GM23338 (cell line): ENCODE measurements around the gene RAB31. TPM values are rescaled to one million over a fixed set of nuclear protein-coding genes. Genes with fewer than 3 reads are reported as not detected.

Experiments
- ATAC-seq: fragments of 200-7000 bp; cut with Tn5 transposase; 3 replicates; pipeline ENCODE4 v1.9.1; 2020
- DNase-seq: peaks from one replicate; pipeline ENCODE4 v3.0.0-alpha.2; 2015; ENCODE audit warnings: low spot score
- H2AFZ ChIP-seq: fragments of 200-600 bp; sonication (generic); 2 replicates; pipeline ENCODE4 v1.8.0; 2016; ENCODE audit warnings: antibody characterized with exemption, mild to moderate bottlenecking, moderate library complexity
- H3F3A ChIP-seq: fragments of 200-600 bp; sonication (generic); replicated peaks from 2 replicates; pipeline ENCODE4 v1.8.0; 2017; ENCODE audit warnings: antibody characterized with exemption, mixed run types, low read depth
- H3K27ac ChIP-seq: fragments of 200-600 bp; sonication (generic); 2 replicates; pipeline ENCODE4 v1.6.1; 2016; ENCODE audit warnings: low read depth
- H3K27me3 ChIP-seq: fragments of 200-600 bp; sonication (generic); 2 replicates; pipeline ENCODE4 v1.8.0; 2016; ENCODE audit warnings: mild to moderate bottlenecking, mixed run types, moderate library complexity; ENCODE audit not compliant: insufficient read depth
- H3K36me3 ChIP-seq: fragments of 200-600 bp; sonication (generic); 2 replicates; pipeline ENCODE4 v1.8.0; 2016; ENCODE audit warnings: mild to moderate bottlenecking; ENCODE audit not compliant: insufficient read depth
- H3K4me1 ChIP-seq: fragments of 200-600 bp; sonication (generic); 2 replicates; pipeline ENCODE4 v1.8.0; 2016; ENCODE audit warnings: mild to moderate bottlenecking, moderate library complexity; ENCODE audit not compliant: insufficient read depth
- H3K4me2 ChIP-seq: fragments of 200-600 bp; sonication (generic); 2 replicates; pipeline ENCODE4 v1.7.1; 2017; ENCODE audit warnings: mixed run types
- H3K4me3 ChIP-seq: fragments of 200-600 bp; sonication (generic); 2 replicates; pipeline ENCODE4 v1.6.1; 2016; ENCODE audit warnings: mixed run types
- H3K79me2 ChIP-seq: fragments of 200-600 bp; sonication (generic); replicated peaks from 2 replicates; pipeline ENCODE4 v1.8.0; 2017; ENCODE audit warnings: mild to moderate bottlenecking; ENCODE audit not compliant: insufficient read depth
- H3K9me2 ChIP-seq: fragments of 200-600 bp; sonication (generic); 2 replicates; pipeline ENCODE4 v1.8.0; 2017; ENCODE audit not compliant: insufficient read depth
- H4K20me1 ChIP-seq: fragments of 200-600 bp; sonication (generic); replicated peaks from 2 replicates; pipeline ENCODE4 v1.8.0; 2017; ENCODE audit warnings: mild to moderate bottlenecking; ENCODE audit not compliant: insufficient read depth
- H3K27ac Mint-ChIP-seq: 2 replicates; pipeline ENCODE4 v1.8.0; 2020; ENCODE audit warnings: inconsistent platforms, mild to moderate bottlenecking, moderate library complexity, mixed read lengths
- H3K27me3 Mint-ChIP-seq: 3 replicates; pipeline ENCODE4 v1.8.0; 2022; ENCODE audit warnings: low read depth, mild to moderate bottlenecking, moderate library complexity, mixed read lengths, inconsistent platforms; ENCODE audit not compliant: insufficient read depth, poor library complexity
- H3K36me3 Mint-ChIP-seq: 3 replicates; pipeline ENCODE4 v1.8.0; 2021; ENCODE audit warnings: low read depth, mild to moderate bottlenecking, inconsistent platforms, moderate library complexity, mixed read lengths
- H3K4me1 Mint-ChIP-seq: 3 replicates; pipeline ENCODE4 v1.8.0; 2020; ENCODE audit warnings: mild to moderate bottlenecking, inconsistent platforms, mixed read lengths
- H3K4me3 Mint-ChIP-seq: 3 replicates; pipeline ENCODE4 v1.8.0; 2021; ENCODE audit warnings: moderate library complexity, mild to moderate bottlenecking, inconsistent platforms, mixed read lengths
- H3K9me3 Mint-ChIP-seq: 3 replicates; pipeline ENCODE4 v1.8.0; 2020; ENCODE audit warnings: moderate library complexity, mild to moderate bottlenecking, inconsistent platforms, mixed read lengths
- CREB1 ChIP-seq: fragments of 250-450 bp; sonication (Bioruptor Pico); IDR thresholded peaks from 2 replicates; pipeline ENCODE4 v1.5.0; 2020; ENCODE audit warnings: low read depth, mild to moderate bottlenecking, moderate library complexity
- EZH2 ChIP-seq: fragments of 200-600 bp; sonication (generic); IDR thresholded peaks from one replicate; pipeline ENCODE4 v1.8.0; 2017; ENCODE audit warnings: antibody characterized with exemption, mild to moderate bottlenecking, low read depth; ENCODE audit not compliant: unreplicated experiment
- EZH2phosphoT487 ChIP-seq: fragments of 200-600 bp; sonication (generic); IDR thresholded peaks from one replicate; pipeline ENCODE4 v1.8.1; 2018; ENCODE audit warnings: antibody characterized with exemption; ENCODE audit not compliant: unreplicated experiment
- JUNB ChIP-seq: IDR thresholded peaks from one replicate; pipeline ENCODE4 v1.6.1; 2016; ENCODE audit warnings: antibody characterized with exemption; ENCODE audit not compliant: unreplicated experiment
- NANOG ChIP-seq: IDR thresholded peaks from 2 replicates; pipeline ENCODE4 v1.6.1; 2016; ENCODE audit warnings: antibody characterized with exemption, borderline replicate concordance
- POLR2AphosphoS5 ChIP-seq: IDR thresholded peaks from 2 replicates; pipeline ENCODE4 v1.6.1; 2016; ENCODE audit warnings: antibody characterized with exemption, low read depth
- STAT1 ChIP-seq: IDR thresholded peaks from one replicate; pipeline ENCODE4 v1.6.1; 2016; ENCODE audit warnings: antibody characterized with exemption; ENCODE audit not compliant: unreplicated experiment
- ZNF114 ChIP-seq: fragments of 250-450 bp; sonication (Bioruptor Pico); IDR thresholded peaks from 2 replicates; pipeline ENCODE4 v1.5.0; 2020; ENCODE audit warnings: mild to moderate bottlenecking, moderate library complexity
- ZNF331 ChIP-seq: fragments of 250-450 bp; sonication (Bioruptor Pico); IDR thresholded peaks from 2 replicates; pipeline ENCODE4 v1.5.0; 2020; ENCODE audit warnings: low read depth, mild to moderate bottlenecking, moderate library complexity
- polyA plus RNA-seq: library from polyadenylated mRNA; unstranded; fragments of >200 nt; fragmentation: Nextera tagmentation; extraction: Ambion mirVana; gene quantifications from 2 replicates; pipeline ENCODE4 v1.2.1, GENCODE V29; 2016
- total RNA-seq: library from RNA; depleted of rRNA; stranded (reverse); fragments of >200 nt; shearing (Covaris generic); gene quantifications from 2 replicates; pipeline ENCODE4 v1.2.3, GENCODE V29; 2014
- TF ChIP-seq, protein P1 (sequence below): fragments of 250-450 bp; sonication (Bioruptor Pico); IDR thresholded peaks from 2 replicates; pipeline ENCODE4 v1.5.0; 2020; ENCODE audit warnings: mild to moderate bottlenecking, moderate library complexity
- TF ChIP-seq, protein P2 (sequence below): IDR thresholded peaks from 2 replicates; pipeline ENCODE4 v1.6.1; 2016; ENCODE audit warnings: antibody characterized with exemption
- TF ChIP-seq, protein P3 (sequence below): IDR thresholded peaks from one replicate; pipeline ENCODE4 v1.6.1; 2018; ENCODE audit warnings: antibody characterized with exemption; ENCODE audit not compliant: unreplicated experiment
- TF ChIP-seq, protein P4 (sequence below), 2 experiments: fragments of 200-600 bp in 1 of 2; sonication (generic) in 1 of 2; conservative IDR thresholded peaks; 2 replicates each; pipeline versions ENCODE4 v1.5.1 to v1.6.1; 2016 to 2017; ENCODE audit warnings: antibody characterized with exemption in 2 of 2, low read depth in 2 of 2, mild to moderate bottlenecking in 2 of 2, moderate library complexity in 1 of 2

The RAB31 gene
- total and polyA plus RNA-seq, 2 experiments from 2014 or later = 33.8 to 46.1 TPM

DNA sequence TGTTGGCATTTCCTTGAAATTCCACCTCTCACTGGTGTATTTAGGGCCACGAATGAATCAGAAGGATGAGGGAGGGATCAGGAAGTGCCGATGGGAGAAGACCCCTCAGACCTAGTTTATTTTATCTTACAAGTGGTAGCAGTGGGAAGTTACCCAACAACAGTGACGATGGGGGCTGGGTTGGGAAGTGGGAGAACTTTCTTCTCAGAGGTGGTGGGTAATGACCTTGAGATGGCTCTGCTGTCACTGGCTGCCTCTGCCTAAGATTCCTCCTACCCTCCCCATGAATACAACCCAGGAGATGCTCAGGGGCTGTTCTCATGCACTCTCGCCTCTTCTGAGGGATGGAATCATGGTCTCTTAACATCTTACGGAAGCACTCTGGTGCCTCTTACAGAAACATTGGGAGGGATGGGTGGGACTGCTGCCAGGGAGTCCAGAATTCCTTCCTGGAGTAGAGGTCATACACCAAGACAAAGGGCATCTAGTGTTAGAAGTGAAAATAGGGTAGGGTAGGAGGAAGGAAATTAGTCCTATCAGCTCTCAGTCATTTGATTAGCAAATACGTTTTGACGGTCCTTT, 119.2 kb downstream of the RAB31 start:
- no peak overlapping the region for H3K27ac Mint-ChIP-seq
- no peak overlapping the region for H3K4me2 ChIP-seq

More for the DNA sequence above, 119.2 kb downstream of the RAB31 start:
- Histone ChIP-seq H3K79me2 (no peaks in the 10 kb centered on the region), H2AFZ (no peak overlapping the region), H3K27ac (no peak overlapping the region), H3K4me3 (no peak overlapping the region), H3K9me2 (peaks cover 11% of the 10 kb centered on the region), H3F3A (no peaks in the 10 kb centered on the region), H3K36me3 (no peaks in the 10 kb centered on the region), H3K27me3 (no peaks in the 10 kb centered on the region), H4K20me1 (no peaks in the 10 kb centered on the region), H3K4me1 (no peaks in the 10 kb centered on the region)
- TF ChIP-seq, protein P1, sequence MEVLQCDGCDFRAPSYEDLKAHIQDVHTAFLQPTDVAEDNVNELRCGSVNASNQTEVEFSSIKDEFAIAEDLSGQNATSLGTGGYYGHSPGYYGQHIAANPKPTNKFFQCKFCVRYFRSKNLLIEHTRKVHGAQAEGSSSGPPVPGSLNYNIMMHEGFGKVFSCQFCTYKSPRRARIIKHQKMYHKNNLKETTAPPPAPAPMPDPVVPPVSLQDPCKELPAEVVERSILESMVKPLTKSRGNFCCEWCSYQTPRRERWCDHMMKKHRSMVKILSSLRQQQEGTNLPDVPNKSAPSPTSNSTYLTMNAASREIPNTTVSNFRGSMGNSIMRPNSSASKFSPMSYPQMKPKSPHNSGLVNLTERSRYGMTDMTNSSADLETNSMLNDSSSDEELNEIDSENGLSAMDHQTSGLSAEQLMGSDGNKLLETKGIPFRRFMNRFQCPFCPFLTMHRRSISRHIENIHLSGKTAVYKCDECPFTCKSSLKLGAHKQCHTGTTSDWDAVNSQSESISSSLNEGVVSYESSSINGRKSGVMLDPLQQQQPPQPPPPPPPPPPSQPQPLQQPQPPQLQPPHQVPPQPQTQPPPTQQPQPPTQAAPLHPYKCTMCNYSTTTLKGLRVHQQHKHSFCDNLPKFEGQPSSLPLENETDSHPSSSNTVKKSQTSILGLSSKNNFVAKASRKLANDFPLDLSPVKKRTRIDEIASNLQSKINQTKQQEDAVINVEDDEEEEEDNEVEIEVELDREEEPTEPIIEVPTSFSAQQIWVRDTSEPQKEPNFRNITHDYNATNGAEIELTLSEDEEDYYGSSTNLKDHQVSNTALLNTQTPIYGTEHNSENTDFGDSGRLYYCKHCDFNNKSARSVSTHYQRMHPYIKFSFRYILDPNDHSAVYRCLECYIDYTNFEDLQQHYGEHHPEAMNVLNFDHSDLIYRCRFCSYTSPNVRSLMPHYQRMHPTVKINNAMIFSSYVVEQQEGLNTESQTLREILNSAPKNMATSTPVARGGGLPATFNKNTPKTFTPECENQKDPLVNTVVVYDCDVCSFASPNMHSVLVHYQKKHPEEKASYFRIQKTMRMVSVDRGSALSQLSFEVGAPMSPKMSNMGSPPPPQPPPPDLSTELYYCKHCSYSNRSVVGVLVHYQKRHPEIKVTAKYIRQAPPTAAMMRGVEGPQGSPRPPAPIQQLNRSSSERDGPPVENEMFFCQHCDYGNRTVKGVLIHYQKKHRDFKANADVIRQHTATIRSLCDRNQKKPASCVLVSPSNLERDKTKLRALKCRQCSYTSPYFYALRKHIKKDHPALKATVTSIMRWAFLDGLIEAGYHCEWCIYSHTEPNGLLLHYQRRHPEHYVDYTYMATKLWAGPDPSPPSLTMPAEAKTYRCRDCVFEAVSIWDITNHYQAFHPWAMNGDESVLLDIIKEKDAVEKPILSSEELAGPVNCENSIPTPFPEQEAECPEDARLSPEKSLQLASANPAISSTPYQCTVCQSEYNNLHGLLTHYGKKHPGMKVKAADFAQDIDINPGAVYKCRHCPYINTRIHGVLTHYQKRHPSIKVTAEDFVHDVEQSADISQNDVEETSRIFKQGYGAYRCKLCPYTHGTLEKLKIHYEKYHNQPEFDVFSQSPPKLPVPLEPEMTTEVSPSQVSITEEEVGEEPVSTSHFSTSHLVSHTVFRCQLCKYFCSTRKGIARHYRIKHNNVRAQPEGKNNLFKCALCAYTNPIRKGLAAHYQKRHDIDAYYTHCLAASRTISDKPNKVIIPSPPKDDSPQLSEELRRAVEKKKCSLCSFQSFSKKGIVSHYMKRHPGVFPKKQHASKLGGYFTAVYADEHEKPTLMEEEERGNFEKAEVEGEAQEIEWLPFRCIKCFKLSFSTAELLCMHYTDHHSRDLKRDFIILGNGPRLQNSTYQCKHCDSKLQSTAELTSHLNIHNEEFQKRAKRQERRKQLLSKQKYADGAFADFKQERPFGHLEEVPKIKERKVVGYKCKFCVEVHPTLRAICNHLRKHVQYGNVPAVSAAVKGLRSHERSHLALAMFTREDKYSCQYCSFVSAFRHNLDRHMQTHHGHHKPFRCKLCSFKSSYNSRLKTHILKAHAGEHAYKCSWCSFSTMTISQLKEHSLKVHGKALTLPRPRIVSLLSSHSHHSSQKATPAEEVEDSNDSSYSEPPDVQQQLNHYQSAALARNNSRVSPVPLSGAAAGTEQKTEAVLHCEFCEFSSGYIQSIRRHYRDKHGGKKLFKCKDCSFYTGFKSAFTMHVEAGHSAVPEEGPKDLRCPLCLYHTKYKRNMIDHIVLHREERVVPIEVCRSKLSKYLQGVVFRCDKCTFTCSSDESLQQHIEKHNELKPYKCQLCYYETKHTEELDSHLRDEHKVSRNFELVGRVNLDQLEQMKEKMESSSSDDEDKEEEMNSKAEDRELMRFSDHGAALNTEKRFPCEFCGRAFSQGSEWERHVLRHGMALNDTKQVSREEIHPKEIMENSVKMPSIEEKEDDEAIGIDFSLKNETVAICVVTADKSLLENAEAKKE (CRISPR knock-in tag) = no peak
- no peak for TF ChIP-seq STAT1
- no peak for TF ChIP-seq ZNF331
- TF ChIP-seq EZH2phosphoT487 = no peak
- no peak for TF ChIP-seq EZH2
- TF ChIP-seq POLR2AphosphoS5 = no peak
- TF ChIP-seq, protein P2, sequence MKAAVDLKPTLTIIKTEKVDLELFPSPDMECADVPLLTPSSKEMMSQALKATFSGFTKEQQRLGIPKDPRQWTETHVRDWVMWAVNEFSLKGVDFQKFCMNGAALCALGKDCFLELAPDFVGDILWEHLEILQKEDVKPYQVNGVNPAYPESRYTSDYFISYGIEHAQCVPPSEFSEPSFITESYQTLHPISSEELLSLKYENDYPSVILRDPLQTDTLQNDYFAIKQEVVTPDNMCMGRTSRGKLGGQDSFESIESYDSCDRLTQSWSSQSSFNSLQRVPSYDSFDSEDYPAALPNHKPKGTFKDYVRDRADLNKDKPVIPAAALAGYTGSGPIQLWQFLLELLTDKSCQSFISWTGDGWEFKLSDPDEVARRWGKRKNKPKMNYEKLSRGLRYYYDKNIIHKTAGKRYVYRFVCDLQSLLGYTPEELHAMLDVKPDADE = no peak
- TF ChIP-seq, protein P3, sequence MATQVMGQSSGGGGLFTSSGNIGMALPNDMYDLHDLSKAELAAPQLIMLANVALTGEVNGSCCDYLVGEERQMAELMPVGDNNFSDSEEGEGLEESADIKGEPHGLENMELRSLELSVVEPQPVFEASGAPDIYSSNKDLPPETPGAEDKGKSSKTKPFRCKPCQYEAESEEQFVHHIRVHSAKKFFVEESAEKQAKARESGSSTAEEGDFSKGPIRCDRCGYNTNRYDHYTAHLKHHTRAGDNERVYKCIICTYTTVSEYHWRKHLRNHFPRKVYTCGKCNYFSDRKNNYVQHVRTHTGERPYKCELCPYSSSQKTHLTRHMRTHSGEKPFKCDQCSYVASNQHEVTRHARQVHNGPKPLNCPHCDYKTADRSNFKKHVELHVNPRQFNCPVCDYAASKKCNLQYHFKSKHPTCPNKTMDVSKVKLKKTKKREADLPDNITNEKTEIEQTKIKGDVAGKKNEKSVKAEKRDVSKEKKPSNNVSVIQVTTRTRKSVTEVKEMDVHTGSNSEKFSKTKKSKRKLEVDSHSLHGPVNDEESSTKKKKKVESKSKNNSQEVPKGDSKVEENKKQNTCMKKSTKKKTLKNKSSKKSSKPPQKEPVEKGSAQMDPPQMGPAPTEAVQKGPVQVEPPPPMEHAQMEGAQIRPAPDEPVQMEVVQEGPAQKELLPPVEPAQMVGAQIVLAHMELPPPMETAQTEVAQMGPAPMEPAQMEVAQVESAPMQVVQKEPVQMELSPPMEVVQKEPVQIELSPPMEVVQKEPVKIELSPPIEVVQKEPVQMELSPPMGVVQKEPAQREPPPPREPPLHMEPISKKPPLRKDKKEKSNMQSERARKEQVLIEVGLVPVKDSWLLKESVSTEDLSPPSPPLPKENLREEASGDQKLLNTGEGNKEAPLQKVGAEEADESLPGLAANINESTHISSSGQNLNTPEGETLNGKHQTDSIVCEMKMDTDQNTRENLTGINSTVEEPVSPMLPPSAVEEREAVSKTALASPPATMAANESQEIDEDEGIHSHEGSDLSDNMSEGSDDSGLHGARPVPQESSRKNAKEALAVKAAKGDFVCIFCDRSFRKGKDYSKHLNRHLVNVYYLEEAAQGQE = no peak
- TF ChIP-seq CREB1 (CRISPR knock-in tag) = no peak
- TF ChIP-seq, protein P4, sequence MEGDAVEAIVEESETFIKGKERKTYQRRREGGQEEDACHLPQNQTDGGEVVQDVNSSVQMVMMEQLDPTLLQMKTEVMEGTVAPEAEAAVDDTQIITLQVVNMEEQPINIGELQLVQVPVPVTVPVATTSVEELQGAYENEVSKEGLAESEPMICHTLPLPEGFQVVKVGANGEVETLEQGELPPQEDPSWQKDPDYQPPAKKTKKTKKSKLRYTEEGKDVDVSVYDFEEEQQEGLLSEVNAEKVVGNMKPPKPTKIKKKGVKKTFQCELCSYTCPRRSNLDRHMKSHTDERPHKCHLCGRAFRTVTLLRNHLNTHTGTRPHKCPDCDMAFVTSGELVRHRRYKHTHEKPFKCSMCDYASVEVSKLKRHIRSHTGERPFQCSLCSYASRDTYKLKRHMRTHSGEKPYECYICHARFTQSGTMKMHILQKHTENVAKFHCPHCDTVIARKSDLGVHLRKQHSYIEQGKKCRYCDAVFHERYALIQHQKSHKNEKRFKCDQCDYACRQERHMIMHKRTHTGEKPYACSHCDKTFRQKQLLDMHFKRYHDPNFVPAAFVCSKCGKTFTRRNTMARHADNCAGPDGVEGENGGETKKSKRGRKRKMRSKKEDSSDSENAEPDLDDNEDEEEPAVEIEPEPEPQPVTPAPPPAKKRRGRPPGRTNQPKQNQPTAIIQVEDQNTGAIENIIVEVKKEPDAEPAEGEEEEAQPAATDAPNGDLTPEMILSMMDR (conservative IDR thresholded peaks at IDR 0.05; ENCODE audit: low read depth in 2 of 2) = no peak
- no peak for TF ChIP-seq NANOG
- TF ChIP-seq ZNF114 = no peak
- TF ChIP-seq JUNB = no peak
- Mint-ChIP-seq H3K27me3 (peaks cover 2% of the 10 kb centered on the region), H3K9me3 (no peaks in the 10 kb centered on the region; the same call in 2 of the 3 replicates), H3K36me3 (no peaks in the 10 kb centered on the region; the same call in 2 of the 3 replicates), H3K4me1 (peaks cover 5% of the 10 kb centered on the region), H3K4me3 (no peak overlapping the region)
- DNase-seq (no peak), ATAC-seq (no peak)
